Activated CD4-positive, alpha-beta memory T cell treated with anti-CD3 and anti-CD28 coated beads, Interleukin-2, amount 10 ng/mL, durations not matched to agents 7 days and 5 days (primary cell): ENCODE results near the gene CCNDBP1. TPM values are rescaled to one million over a fixed set of nuclear protein-coding genes. Genes with fewer than 3 reads are reported as not detected.
"Not testable (repeated sequence)": the region's sequence is repeated elsewhere in the genome, so short reads cannot be mapped to it uniquely, and the experiment has no call there.

Experiments used
- CTCF ChIA-PET: fragments of 350-600 bp; sonication (Branson Sonifier 250); formaldehyde crosslinking; loops from one replicate; lab custom pipeline; 2021; ENCODE audit warnings: antibody characterized with exemption, inconsistent platforms; lab: Charles Lee
- POLR2A ChIA-PET: fragments of 350-600 bp; sonication (Branson Sonifier 250); formaldehyde crosslinking; loops from one replicate; lab custom pipeline; 2021; ENCODE audit warnings: antibody characterized with exemption; lab: Charles Lee
- DNase-seq: peaks from one replicate; pipeline ENCODE4 v3.0.0-alpha.2; 2020
- H3K27ac Mint-ChIP-seq: one replicate; pipeline ENCODE4 v1.8.0; 2021; ENCODE audit warnings: mild to moderate bottlenecking, mixed read lengths
- H3K27me3 Mint-ChIP-seq: one replicate; pipeline ENCODE4 v1.8.0; 2021; ENCODE audit warnings: mixed read lengths
- H3K36me3 Mint-ChIP-seq: one replicate; pipeline ENCODE4 v1.8.0; 2021; ENCODE audit warnings: low read depth, mixed read lengths
- H3K4me1 Mint-ChIP-seq: one replicate; pipeline ENCODE4 v1.8.0; 2021; ENCODE audit warnings: mixed read lengths
- H3K4me3 Mint-ChIP-seq: one replicate; pipeline ENCODE4 v1.8.0; 2021; ENCODE audit warnings: mild to moderate bottlenecking, mixed read lengths
- H3K9me3 Mint-ChIP-seq: one replicate; pipeline ENCODE4 v1.8.0; 2021; ENCODE audit warnings: mixed read lengths
- total RNA-seq, 2 experiments: library from RNA; stranded (reverse); gene quantifications; one replicate each; pipeline ENCODE4 v1.2.3, GENCODE V29; 2021

The CCNDBP1 gene
- 100 to 1,000 TPM; 103 to 108 TPM for total RNA-seq

- Mint-ChIP-seq H3K27ac (peak within 1 kb of the TSS; percentile 95), H3K9me3 (no peaks in the 10 kb centered on the region), H3K4me3 (peak within 1 kb of the TSS; percentile 86), H3K27me3 (no peaks in the 10 kb centered on the region), H3K4me1 (peaks cover 39% of the 10 kb centered on the region), H3K36me3 (peaks cover 53% of the 10 kb centered on the region)
- ChIA-PET POLR2A (interaction anchor here (0.9 to 3.1 kb wide), 7 partner anchors 11 to 146 kb away, joined by 3 to 17 read pairs (median 4); partner anchors contain the start of gene UBR1), CTCF (interaction anchor here (1.0 to 2.5 kb wide), 2 partner anchors 19 to 95 kb away, joined by 3 to 7 read pairs; no protein-coding TSS in a partner anchor)
- peak; percentile 95 for DNase-seq
These were observed at the start of gene CCNDBP1 for GRCh38 chr15:43185157-43186002. TSS of gene CCNDBP1 (plus strand) at chr15:43185403. CDS start at chr15:43185499, 96 bp downstream.

- no peaks in the 10 kb centered on the region for H3K27me3 Mint-ChIP-seq
- DNase-seq: no peak
- H3K36me3 Mint-ChIP-seq: peaks cover 68% of the 10 kb centered on the region
- H3K4me3 Mint-ChIP-seq: no peak overlapping the region
- peaks cover 26% of the 10 kb centered on the region for H3K4me1 Mint-ChIP-seq
- ChIA-PET POLR2A (interaction anchor here (1.4 to 1.5 kb wide), 2 partner anchors 9 to 10 kb away, joined by 6 to 7 read pairs; partner anchors contain the start of gene TMEM62), CTCF (interaction anchor here (1.7 kb wide), 1 partner anchor 32 kb away, joined by 4 read pairs; no protein-coding TSS in a partner anchor)
- no peaks in the 10 kb centered on the region for H3K9me3 Mint-ChIP-seq
- H3K27ac Mint-ChIP-seq: peak overlapping the region; percentile 10
These were observed 41.8 kb upstream of the CCNDBP1 start for GRCh38 chr15:43143203-43143941.

GRCh38 chr15:43144512-43144911, 40.7 kb upstream of the CCNDBP1 start:
- peak overlapping the region; percentile 13 for H3K27ac Mint-ChIP-seq
- no peaks in the 10 kb centered on the region for H3K9me3 Mint-ChIP-seq
- H3K27me3 Mint-ChIP-seq: no peaks in the 10 kb centered on the region
- peaks cover 21% of the 10 kb centered on the region for H3K4me1 Mint-ChIP-seq
- CTCF ChIA-PET: interaction anchor here (1.7 kb wide), 1 partner anchor 31 kb away, joined by 4 read pairs; no protein-coding TSS in a partner anchor
- POLR2A ChIA-PET: interaction anchor here (0.6 to 1.4 kb wide), 2 partner anchors 10 to 11 kb away, joined by 3 to 7 read pairs; partner anchors contain the start of gene TMEM62
- DNase-seq: no peak
- H3K36me3 Mint-ChIP-seq: peaks cover 68% of the 10 kb centered on the region
- H3K4me3 Mint-ChIP-seq: no peak overlapping the region

GRCh38 chr15:43146184-43146583, 39.0 kb upstream of the CCNDBP1 start:
- DNase-seq: no peak
- H3K9me3 Mint-ChIP-seq: no peaks in the 10 kb centered on the region
- no peak overlapping the region for H3K27ac Mint-ChIP-seq
- POLR2A ChIA-PET: no interaction called here
- H3K4me1 Mint-ChIP-seq: peaks cover 26% of the 10 kb centered on the region
- no peak overlapping the region for H3K4me3 Mint-ChIP-seq
- no peaks in the 10 kb centered on the region for H3K27me3 Mint-ChIP-seq
- CTCF ChIA-PET: no interaction called here
- peaks cover 60% of the 10 kb centered on the region for H3K36me3 Mint-ChIP-seq

GRCh38 chr15:43150191-43150929, 34.8 kb upstream of the CCNDBP1 start:
- POLR2A ChIA-PET: interaction anchor here (0.9 to 1.1 kb wide), 2 partner anchors 14 to 18 kb away, joined by 3 read pairs; no protein-coding TSS in a partner anchor
- no peaks in the 10 kb centered on the region for H3K9me3 Mint-ChIP-seq
- no peaks in the 10 kb centered on the region for H3K27me3 Mint-ChIP-seq
- H3K4me1 Mint-ChIP-seq: peaks cover 27% of the 10 kb centered on the region
- H3K4me3 Mint-ChIP-seq: no peak overlapping the region
- H3K27ac Mint-ChIP-seq: no peak overlapping the region
- DNase-seq: no peak
- CTCF ChIA-PET: no interaction called here
- H3K36me3 Mint-ChIP-seq: peaks cover 61% of the 10 kb centered on the region

GRCh38 chr15:43151688-43152087, 33.5 kb upstream of the CCNDBP1 start:
- peaks cover 24% of the 10 kb centered on the region for H3K4me1 Mint-ChIP-seq
- peaks cover 58% of the 10 kb centered on the region for H3K36me3 Mint-ChIP-seq
- DNase-seq: no peak
- ChIA-PET POLR2A (interaction anchor here (0.6 to 2.0 kb wide), 8 partner anchors 8 to 520 kb away, joined by 3 to 11 read pairs (median 4); partner anchors contain the start of genes TMEM62 and UBR1), CTCF (no interaction called here)
- no peaks in the 10 kb centered on the region for H3K9me3 Mint-ChIP-seq
- no peak overlapping the region for H3K4me3 Mint-ChIP-seq
- H3K27ac Mint-ChIP-seq: peak overlapping the region; percentile 38
- no peaks in the 10 kb centered on the region for H3K27me3 Mint-ChIP-seq

GRCh38 chr15:43153269-43153668, 31.9 kb upstream of the CCNDBP1 start:
- CTCF ChIA-PET: no interaction called here
- no peaks in the 10 kb centered on the region for H3K27me3 Mint-ChIP-seq

GRCh38 chr15:43165801-43166325, 19.3 kb upstream of the CCNDBP1 start:
- no peaks in the 10 kb centered on the region for H3K9me3 Mint-ChIP-seq
- peaks cover 49% of the 10 kb centered on the region for H3K36me3 Mint-ChIP-seq
- POLR2A ChIA-PET: no interaction called here
- DNase-seq: no peak
- no peaks in the 10 kb centered on the region for H3K27me3 Mint-ChIP-seq
- H3K4me1 Mint-ChIP-seq: peaks cover 4% of the 10 kb centered on the region
- no peak overlapping the region for H3K27ac Mint-ChIP-seq
- CTCF ChIA-PET: no interaction called here
- no peak overlapping the region for H3K4me3 Mint-ChIP-seq

More at GRCh38 chr15:43153269-43153668, 31.9 kb upstream of the CCNDBP1 start:
- DNase-seq: no peak
- no peak overlapping the region for H3K4me3 Mint-ChIP-seq
- H3K27ac Mint-ChIP-seq: no peak overlapping the region
- POLR2A ChIA-PET: interaction anchor here (1.0 to 2.0 kb wide), 2 partner anchors 10 to 47 kb away, joined by 3 to 6 read pairs; no protein-coding TSS in a partner anchor
- peaks cover 24% of the 10 kb centered on the region for H3K4me1 Mint-ChIP-seq
- H3K36me3 Mint-ChIP-seq: peaks cover 65% of the 10 kb centered on the region
- H3K9me3 Mint-ChIP-seq: no peaks in the 10 kb centered on the region

- H3K4me1 Mint-ChIP-seq, H3K9me3 Mint-ChIP-seq, CTCF ChIA-PET, H3K4me3 Mint-ChIP-seq, H3K27ac Mint-ChIP-seq, H3K27me3 Mint-ChIP-seq, DNase-seq, POLR2A ChIA-PET: not testable (repeated sequence)
- H3K36me3 Mint-ChIP-seq: peaks cover 52% of the 10 kb centered on the region
These were observed 17.9 kb upstream of the CCNDBP1 start for GRCh38 chr15:43167261-43167660.

- H3K27me3 Mint-ChIP-seq: no peaks in the 10 kb centered on the region
- H3K9me3 Mint-ChIP-seq: no peaks in the 10 kb centered on the region
- H3K4me3 Mint-ChIP-seq: no peak overlapping the region
- H3K4me1 Mint-ChIP-seq: peaks cover 4% of the 10 kb centered on the region
- ChIA-PET POLR2A (no interaction called here), CTCF (no interaction called here)
- no peak for DNase-seq
- H3K27ac Mint-ChIP-seq: no peak overlapping the region
- peaks cover 59% of the 10 kb centered on the region for H3K36me3 Mint-ChIP-seq
These were observed 16.8 kb upstream of the CCNDBP1 start for GRCh38 chr15:43168192-43169107.

- no peak overlapping the region for H3K27ac Mint-ChIP-seq
- H3K27me3 Mint-ChIP-seq: no peaks in the 10 kb centered on the region
- ChIA-PET POLR2A (no interaction called here), CTCF (no interaction called here)
- H3K4me1 Mint-ChIP-seq: peaks cover 4% of the 10 kb centered on the region
- no peak for DNase-seq
- no peaks in the 10 kb centered on the region for H3K9me3 Mint-ChIP-seq
- no peak overlapping the region for H3K4me3 Mint-ChIP-seq
- peaks cover 65% of the 10 kb centered on the region for H3K36me3 Mint-ChIP-seq
These were observed 15.3 kb upstream of the CCNDBP1 start for GRCh38 chr15:43169888-43170287.
